HG02840 (cell line): ENCODE data around the gene DUOX2.
"Not testable (repeated sequence)": the region's sequence is repeated elsewhere in the genome, so short reads cannot be mapped to it uniquely, and the experiment has no call there.

Experiments used
- ATAC-seq: cut with Tn5 transposase; IDR thresholded peaks from one replicate; pipeline ENCODE4 v1.9.1; 2021; ENCODE audit warnings: mild to moderate bottlenecking, moderate library complexity, moderate number of reproducible peaks; ENCODE audit not compliant: unreplicated experiment, low FRiP score

Gene DUOX2

GRCh38 chr15:45102226-45102625, 11.7 kb downstream of the DUOX2 start:
- ATAC-seq: no peak

GRCh38 chr15:45101749-45102148, 12.2 kb downstream of the DUOX2 start:
- no peak for ATAC-seq

DNA sequence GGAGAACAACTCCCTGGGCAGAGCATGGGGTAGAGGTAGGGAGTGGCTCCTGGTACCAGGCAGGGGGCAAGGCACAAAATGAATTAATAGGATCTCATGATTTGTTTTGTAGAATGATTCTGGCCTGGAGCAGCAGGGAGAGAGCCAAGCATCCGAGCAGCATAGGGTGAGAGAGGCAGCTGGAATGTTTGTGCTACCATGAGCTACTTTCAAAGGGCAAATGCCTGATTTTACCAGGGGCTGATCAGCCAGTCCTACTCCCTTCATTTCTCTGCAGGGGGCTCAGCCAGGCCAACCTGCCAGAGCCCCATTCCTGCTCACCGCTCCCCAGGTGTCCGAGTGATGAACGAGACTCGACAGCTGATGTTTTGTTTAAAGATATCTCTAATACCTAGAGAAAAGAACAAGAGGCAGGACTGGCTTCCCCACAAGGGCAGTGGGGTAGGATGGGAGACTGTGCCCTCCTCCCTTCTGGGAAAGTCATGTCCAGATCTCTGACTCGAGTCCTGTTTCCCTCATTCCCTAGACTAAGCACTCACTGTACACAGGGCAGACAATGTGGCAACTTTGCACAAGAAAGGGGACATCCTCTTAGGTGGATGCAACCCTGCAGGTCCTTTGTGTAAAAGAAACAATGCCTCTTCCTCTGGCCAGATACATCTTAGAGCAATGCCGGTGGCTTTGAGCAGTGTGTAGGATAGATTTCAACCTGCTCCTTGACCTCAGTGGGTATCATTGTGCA, 12.9 kb downstream of the DUOX2 start:
- ATAC-seq: no peak

GRCh38 chr15:45099549-45100165, 14.3 kb downstream of the DUOX2 start:
- ATAC-seq: no peak

DNA sequence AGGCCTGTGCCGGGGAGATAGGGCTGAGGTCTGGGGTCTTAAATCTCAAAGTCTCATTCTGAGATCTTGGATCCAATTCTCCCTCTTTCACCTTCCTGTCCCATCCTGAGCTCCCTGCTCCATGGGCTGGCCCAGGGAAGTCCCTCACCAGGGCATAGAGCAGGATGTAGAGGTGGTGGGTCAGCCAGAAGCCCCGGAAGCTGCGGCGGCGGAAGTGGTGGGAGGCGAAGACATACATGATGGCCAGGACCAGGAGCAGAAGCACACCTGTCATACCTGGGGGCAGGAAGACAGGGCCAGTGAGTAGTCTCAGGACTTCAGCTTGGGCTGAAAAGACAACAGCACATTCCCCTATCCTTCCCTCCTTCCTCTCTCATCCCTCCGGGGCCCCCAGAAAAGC, 16.5 kb downstream of the DUOX2 start:
- ATAC-seq: no peak

DNA sequence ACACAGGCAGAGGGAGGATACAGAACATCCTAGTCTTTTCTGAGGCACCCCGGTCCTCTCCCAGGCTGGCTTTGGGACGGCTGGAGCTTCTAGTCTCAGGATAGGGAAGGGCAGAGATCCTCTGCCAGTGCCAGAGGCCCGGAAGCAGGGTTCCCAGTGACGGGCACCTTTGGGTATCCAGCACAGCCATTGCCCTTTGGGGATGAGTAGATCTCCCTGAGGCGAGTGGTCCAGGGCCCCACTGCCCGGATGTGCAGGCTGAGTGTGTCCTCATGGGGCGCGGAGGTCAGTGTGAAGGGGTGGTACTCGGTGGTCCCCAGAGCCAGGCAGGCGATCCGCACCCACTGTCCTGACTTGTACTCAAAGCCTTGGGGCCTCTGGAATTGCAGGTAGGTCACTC, 18.3 kb downstream of the DUOX2 start:
- ATAC-seq: no peak

GRCh38 chr15:45094358-45094730, 19.6 kb downstream of the DUOX2 start:
- no peak for ATAC-seq

GRCh38 chr15:45093622-45094357, 20.2 kb downstream of the DUOX2 start:
- ATAC-seq: no peak

DNA sequence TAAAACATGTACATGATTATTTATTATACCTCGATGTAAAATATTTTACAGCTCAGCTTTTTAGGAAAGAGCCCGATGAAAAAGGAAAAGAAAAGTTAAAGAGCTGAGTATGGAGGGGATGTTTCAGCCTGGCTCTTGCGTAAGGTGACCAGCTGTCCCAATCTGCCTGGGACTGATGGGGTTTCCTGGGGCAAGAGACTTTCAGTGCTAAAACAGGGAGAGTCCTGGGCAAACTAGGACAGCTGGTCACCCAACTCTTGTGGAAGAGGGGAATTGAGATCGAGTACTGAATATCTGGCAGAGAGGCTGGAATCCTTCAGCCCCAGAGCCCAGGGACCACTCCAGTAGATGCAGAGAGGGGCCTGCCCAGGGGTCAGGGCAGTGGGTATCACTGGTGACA, 21.0 kb downstream of the DUOX2 start:
- ATAC-seq: no peak

GRCh38 chr15:45091576-45091975, 22.4 kb downstream of the DUOX2 start:
- ATAC-seq: no peak

- ATAC-seq: no peak
Measured at GRCh38 chr15:45091161-45091560, 22.8 kb downstream of the DUOX2 start.

GRCh38 chr15:45089712-45090373, 24.1 kb downstream of the DUOX2 start:
- ATAC-seq: no peak

DNA sequence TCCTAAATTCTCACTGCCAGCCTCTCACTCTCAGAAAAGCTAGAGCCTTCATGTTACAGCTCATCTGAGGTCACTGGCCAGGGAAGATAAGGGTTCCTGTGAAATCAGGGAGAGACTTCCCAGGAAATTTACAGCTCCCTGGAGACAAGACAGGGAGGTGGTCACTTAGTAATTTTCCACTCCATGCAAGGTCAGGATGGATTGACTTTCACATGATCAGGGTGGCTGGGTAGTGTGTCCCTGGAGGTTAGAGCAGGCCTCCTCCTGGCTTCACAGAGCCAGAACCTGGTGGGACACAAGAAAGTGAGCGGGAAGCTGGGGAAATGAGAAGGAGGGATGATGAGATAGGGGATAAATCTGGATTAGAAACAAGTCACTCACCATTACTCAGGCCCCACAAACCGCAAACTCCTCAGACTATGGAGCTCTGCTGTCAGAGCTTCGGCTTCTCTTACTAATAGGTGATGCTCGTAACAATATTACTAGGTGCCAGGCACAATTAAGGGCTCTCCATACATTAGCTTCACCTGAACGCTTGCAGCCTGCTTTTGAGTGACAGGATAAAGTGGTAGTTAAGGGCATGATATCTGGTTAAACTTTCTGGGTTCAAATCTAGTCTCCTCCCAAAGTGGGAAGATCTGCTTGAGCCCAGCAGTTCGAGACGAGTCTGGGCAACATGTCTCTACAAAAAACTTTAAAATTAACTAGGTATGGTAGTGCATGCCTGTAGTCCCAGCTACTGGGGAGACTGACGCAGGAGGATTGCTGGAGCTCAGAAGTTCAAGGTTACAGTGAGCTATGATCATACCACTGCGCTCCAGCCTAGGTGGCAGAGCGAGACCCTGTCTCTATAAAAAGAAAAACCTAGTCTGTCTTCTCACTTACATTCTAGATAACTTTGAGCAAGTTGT, 24.9 kb downstream of the DUOX2 start:
- no peak for ATAC-seq

- no peak for ATAC-seq
Measured at GRCh38 chr15:45087513-45087912, 26.5 kb downstream of the DUOX2 start.

- no peak for ATAC-seq
Measured at GRCh38 chr15:45084163-45084562, 29.8 kb downstream of the DUOX2 start.

DNA sequence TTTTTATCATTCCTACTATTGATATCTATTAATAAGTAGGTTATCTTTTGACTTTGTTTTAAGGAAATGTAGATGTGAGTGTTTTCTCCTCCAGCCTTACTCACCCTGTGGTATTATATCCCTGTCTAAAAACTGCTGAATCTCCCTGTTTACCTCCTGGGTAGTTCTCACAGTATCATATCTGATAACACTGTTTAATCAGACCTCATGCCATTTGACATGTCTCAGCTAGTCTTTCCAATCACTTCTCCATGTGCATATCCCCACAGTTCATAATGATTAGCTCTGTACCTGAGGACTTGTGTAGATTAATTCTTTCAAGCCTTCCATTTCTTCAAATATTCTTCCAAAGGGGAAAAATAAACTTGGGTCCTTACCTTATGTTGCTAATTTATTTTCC, 30.7 kb downstream of the DUOX2 start:
- no peak for ATAC-seq

DNA sequence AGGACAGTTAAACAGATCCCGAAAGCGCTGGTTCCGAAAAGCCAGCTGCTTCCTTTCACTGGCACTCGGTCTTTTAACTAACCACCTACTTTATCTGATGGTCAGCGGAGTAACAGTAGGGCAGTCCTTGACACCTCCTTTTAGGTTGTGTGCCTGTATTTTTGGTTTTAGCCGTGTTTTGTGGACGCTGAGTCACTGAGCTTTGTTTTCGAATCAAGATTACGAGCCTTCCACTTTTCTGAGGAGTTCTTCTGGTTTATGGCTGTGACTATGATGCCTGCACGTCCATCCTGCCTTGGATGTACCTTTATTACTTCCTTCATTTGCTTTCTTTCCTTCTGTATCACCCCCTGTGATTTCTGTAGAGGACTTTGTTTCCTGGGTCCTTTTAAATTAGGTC, 31.6 kb downstream of the DUOX2 start:
- not testable (repeated sequence) for ATAC-seq

- not testable (repeated sequence) for ATAC-seq
Measured at GRCh38 chr15:45080593-45080992, 33.4 kb downstream of the DUOX2 start.

DNA sequence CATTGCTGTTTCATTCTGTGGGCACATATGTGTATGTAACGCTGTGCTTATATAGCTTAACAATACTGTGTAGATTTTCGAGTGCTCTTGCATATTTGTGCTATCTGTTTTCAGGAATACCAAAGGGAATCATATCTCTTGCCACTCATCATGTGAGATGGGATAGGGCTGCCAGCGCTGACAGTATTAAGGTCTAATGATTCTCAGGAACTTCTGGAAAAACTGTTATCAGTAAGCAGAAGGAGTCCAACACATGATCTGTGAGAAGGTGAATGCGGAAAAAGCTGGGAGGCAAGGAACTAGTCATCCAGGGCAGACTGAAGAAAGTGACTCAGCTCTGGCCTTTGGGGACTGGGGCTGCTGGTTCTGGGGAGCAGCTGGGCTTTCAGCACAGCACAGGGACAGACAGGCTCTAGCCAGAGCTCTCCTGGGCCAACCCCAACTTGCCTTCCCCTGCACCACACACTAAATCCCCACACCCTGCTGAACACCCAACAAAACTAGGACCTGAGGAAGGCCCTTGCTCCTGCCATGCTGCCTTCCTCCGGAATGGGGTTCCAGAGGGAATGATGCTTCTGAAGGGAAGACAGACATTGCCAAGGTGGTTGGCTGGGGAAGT, 34.2 kb downstream of the DUOX2 start:
- ATAC-seq: not testable (repeated sequence)

DNA sequence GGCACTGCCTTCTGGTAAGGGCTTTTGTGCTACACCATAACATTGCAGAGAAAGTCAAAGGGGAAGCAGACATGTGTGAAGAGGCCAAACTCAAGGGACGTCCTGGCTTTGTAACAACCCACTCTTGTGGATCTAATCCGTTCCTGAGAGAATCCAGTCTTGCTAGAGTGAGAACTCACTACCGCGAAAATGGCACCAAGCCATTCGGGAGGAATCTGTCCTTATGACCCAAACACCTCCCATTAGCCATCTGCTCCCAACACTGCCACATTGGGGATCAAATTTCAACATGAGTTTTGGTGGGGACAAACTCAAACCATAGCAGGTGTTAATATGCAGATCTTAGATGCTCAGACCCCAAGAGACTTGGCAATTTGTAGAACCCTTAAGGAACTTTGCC, 34.8 kb downstream of the DUOX2 start:
- ATAC-seq: not testable (repeated sequence)
